WTC11 (cell line): Measurements from ENCODE around the gene CHRM2. TPM values are rescaled to one million over a fixed set of nuclear protein-coding genes. Genes with fewer than 3 reads are reported as not detected.

Experiments used
- AFF4 ChIP-seq: sonication (generic); formaldehyde crosslinking; IDR thresholded peaks from 2 replicates; pipeline ENCODE4 v1.8.1; 2023; ENCODE audit warnings: mild to moderate bottlenecking, missing genetic modification reagents, borderline replicate concordance
- GABPB1 ChIP-seq: sonication (generic); formaldehyde crosslinking; IDR thresholded peaks from 2 replicates; pipeline ENCODE4 v1.8.1; 2023; ENCODE audit warnings: mild to moderate bottlenecking, missing genetic modification reagents
- OVOL2 ChIP-seq: fragments of 250-450 bp; sonication (Bioruptor Pico); IDR thresholded peaks from 2 replicates; pipeline ENCODE4 v1.9.0; 2021; ENCODE audit warnings: mild to moderate bottlenecking, borderline replicate concordance
- SMAD4 ChIP-seq: sonication (generic); formaldehyde crosslinking; IDR thresholded peaks from 2 replicates; pipeline ENCODE4 v1.8.0; 2022; ENCODE audit warnings: mild to moderate bottlenecking, missing genetic modification reagents
- microRNA-seq: library from miRNA; unstranded; fragments of <30 nt; microRNA quantifications from one replicate; pipeline ENCODE4 v1.2.0, GENCODE V29; 2022; ENCODE audit warnings: borderline number of aligned reads
- total RNA-seq: library from RNA; stranded (reverse); gene quantifications from 3 replicates; pipeline ENCODE4 v1.2.3, GENCODE V29; 2021

The CHRM2 gene
- total RNA-seq, 1 experiment from 2014 or later: 0.15 TPM

DNA sequence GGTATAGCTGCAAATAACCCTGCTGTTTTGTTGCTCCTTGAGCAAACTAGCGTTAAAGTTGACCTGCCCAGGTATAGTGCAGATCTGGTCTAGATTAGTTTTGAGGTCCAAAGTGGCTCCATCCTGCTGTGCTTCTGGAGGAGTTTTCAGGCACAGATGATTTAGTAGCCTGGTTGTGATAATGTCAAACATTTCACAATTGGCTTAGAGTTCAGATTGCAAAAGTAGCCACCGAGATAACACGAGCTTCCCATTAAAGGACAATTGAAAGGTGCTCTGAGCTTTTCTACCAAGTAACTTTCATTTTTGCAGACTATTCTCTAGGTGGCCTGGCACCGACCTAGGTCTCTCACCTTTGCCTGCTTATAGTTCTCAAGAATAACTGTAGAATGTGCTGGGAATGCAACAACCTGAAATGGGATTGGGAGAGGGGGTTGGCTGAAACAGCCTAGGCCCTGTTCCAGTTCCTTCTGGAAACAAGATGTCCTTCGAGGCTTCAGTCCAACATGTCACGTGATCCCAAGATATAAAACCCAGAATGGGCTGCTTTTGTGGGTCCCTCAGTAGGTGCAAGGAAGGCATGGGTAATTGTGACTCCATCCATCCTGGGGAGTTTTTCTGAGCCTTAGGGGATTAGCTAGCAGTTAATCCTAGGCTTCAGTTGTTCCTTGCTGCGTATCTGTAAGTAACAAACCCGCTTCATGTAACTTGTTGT lies 201.0 kb downstream of the CHRM2 start (continued):
- TF ChIP-seq AFF4 (no peak), OVOL2 (no peak), GABPB1 (CRISPR knock-in tag) (no peak), SMAD4 (no peak)

Small RNA genes lying within 50 kb of the gene (microRNA-seq; reads per million reads assigned to microRNA genes)
- 12.6 reads per million, percentile 31 among the genes with 10 or more reads in this experiment for gene MIR490
